BJ (cell line): ENCODE measurements around the gene TNK1. TPM values are rescaled to one million over a fixed set of nuclear protein-coding genes. Genes with fewer than 3 reads are reported as not detected.

Source experiments
- CTCF ChIA-PET: fragments of 350-600 bp; formaldehyde crosslinking; extraction: SDS; loops from one replicate; lab custom pipeline; 2021; ENCODE audit warnings: antibody characterized with exemption, inconsistent platforms; lab: Yijun Ruan, JAX
- POLR2A ChIA-PET: fragments of 300-600 bp; sonication (Branson Sonifier 250); formaldehyde crosslinking; extraction: SDS; loops from one replicate; lab custom pipeline; 2021; ENCODE audit warnings: antibody characterized with exemption; lab: Charles Lee
- DNase-seq: peaks from one replicate; pipeline ENCODE4 v3.0.0-alpha.2; 2011; ENCODE audit warnings: low read depth
- H3K27me3 ChIP-seq: 2 replicates; pipeline ENCODE4 v1.6.0; 2011; ENCODE audit warnings: low read length; ENCODE audit not compliant: control insufficient read depth, insufficient read depth
- H3K36me3 ChIP-seq: 2 replicates; pipeline ENCODE4 v1.5.1; 2011; ENCODE audit warnings: low read length; ENCODE audit not compliant: control insufficient read depth, insufficient read depth
- H3K4me3 ChIP-seq: 2 replicates; pipeline ENCODE4 v1.5.1; 2011; ENCODE audit warnings: low read depth, mild to moderate bottlenecking, control low read depth, low read length
- polyA plus RNA-seq: library from polyadenylated mRNA; depleted of rRNA; stranded (reverse); fragments of >200 nt; gene quantifications from 2 replicates; pipeline ENCODE4 v1.2.3, GENCODE V29; 2011
- TF ChIP-seq, protein P1 (sequence below): IDR thresholded peaks from 2 replicates; pipeline ENCODE4 v1.5.1; 2011; ENCODE audit warnings: low read depth, mild to moderate bottlenecking, control low read depth, inconsistent platforms, low read length, moderate library complexity; ENCODE audit not compliant: insufficient read depth

TNK1 gene
- polyA plus RNA-seq, 1 experiment: 2.2 TPM

DNA sequence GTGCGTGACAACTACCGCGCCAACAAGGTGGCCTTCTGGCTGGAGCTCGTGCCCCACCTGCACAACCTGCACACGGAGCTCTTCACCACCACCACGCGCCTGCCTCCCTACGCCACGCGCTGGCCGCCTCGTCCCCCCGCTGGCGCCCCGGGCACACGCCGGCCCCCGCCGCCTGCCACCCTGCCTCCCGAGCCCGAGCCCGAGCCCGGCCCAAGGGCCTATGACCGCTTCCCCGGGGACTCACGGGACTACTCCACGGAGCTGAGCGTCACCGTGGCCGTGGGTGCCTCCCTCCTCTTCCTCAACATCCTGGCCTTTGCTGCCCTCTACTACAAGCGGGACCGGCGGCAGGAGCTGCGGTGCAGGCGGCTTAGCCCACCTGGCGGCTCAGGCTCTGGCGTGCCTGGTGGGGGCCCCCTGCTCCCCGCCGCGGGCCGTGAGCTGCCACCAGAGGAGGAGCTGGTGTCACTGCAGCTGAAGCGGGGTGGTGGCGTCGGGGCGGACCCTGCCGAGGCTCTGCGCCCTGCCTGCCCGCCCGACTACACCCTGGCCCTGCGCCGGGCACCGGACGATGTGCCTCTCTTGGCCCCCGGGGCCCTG lies 36.3 kb downstream of the TNK1 start:
- Histone ChIP-seq H3K4me3 (no peak overlapping the region), H3K27me3 (no peaks in the 10 kb centered on the region), H3K36me3 (peaks cover 16% of the 10 kb centered on the region)
- CTCF ChIA-PET: no interaction called here
- no peak for DNase-seq
- POLR2A ChIA-PET: no interaction called here
- TF ChIP-seq, protein P1, sequence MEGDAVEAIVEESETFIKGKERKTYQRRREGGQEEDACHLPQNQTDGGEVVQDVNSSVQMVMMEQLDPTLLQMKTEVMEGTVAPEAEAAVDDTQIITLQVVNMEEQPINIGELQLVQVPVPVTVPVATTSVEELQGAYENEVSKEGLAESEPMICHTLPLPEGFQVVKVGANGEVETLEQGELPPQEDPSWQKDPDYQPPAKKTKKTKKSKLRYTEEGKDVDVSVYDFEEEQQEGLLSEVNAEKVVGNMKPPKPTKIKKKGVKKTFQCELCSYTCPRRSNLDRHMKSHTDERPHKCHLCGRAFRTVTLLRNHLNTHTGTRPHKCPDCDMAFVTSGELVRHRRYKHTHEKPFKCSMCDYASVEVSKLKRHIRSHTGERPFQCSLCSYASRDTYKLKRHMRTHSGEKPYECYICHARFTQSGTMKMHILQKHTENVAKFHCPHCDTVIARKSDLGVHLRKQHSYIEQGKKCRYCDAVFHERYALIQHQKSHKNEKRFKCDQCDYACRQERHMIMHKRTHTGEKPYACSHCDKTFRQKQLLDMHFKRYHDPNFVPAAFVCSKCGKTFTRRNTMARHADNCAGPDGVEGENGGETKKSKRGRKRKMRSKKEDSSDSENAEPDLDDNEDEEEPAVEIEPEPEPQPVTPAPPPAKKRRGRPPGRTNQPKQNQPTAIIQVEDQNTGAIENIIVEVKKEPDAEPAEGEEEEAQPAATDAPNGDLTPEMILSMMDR: no peak

DNA sequence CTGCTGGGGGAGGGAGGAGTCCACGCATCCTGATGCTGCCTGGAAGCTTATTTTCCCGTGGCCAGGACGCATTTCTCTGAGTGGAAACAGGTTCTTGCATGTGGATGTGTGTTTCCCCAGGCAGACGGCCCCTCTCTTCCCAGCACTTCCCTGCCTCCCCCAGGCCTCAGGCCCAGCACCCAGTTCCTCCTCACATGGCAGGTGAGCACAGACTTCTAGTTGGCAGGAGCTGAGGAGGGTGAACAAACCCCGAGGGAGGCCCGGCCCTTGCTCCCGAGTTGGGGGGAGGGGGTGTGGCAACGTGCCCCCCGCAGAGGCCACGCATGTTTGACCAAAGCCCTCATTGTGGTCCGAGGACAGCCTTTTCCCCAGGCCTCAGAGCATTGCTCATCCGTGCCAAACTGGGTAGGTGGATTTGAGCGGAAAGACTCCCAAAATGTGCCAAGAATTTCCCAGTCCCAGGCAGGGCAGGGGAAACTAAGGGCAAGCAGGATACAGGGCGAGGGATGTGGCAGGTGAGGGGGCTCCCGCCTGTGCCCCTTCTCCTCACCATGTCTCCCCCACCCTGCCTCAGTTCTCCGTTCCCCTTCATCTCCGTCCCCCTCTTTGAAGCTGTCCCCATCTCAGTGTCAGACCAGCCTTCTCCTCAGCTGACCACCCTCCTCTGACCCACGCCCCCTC lies 37.7 kb downstream of the TNK1 start:
- POLR2A ChIA-PET: no interaction called here
- peaks cover 16% of the 10 kb centered on the region for H3K36me3 ChIP-seq
- DNase-seq: no peak
- H3K4me3 ChIP-seq: no peak overlapping the region
- CTCF ChIA-PET: no interaction called here
- TF ChIP-seq, protein P1: no peak
- H3K27me3 ChIP-seq: no peaks in the 10 kb centered on the region

DNA sequence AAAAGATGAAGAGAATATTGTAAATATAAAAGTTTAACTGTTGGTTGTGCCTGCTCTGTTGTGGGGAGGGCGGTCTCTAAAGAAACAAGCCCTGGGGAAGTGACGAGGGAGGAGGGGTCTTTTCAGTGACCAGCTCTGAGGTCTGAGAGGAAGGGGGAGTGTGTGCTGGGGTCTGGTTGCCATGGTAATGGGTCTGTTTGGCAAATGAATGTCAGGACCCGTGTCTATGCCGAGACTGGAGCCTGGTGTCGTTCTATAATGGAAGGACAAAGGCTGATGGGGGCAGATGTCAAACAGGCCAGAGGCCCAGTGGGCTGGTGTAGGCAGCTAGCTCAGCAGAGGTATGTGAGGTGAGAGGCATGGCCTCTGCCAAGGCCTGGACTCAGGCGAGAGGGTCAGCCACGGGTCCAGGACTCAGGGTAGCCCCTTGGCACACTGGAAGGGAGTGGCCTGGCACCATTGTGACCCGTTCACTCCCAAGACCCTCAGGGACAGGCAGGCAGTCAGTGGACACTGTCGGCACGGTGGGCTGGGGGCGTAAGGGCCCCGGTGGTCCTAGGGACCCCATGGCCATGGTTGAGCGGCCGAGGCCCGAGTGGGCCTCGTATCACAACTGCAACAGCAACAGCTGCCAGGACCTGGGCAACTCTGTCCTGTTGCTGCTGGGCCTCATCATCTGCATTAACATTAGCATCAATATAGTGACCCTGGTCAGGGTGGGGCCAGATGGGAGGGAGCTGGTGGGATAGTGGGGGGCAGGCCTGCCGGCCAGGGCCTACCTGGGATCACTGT lies 39.1 kb downstream of the TNK1 start, which contains the start of gene SPEM1:
Gene SPEM1 (plus strand): TSS at position 506 of the 792 bp plus-strand sequence. CDS start 61 bp downstream, at position 567.
- no peak within 1 kb of the TSS for H3K4me3 ChIP-seq
- no peaks in the 10 kb centered on the region for H3K27me3 ChIP-seq
- POLR2A ChIA-PET: no interaction called here
- DNase-seq: no peak
- H3K36me3 ChIP-seq: peaks cover 14% of the 10 kb centered on the region
- CTCF ChIA-PET: interaction anchor here (0.9 to 1.2 kb wide), 4 partner anchors 10 to 141 kb away, joined by 3 read pairs; no protein-coding TSS in a partner anchor
- TF ChIP-seq, protein P1: no peak

DNA sequence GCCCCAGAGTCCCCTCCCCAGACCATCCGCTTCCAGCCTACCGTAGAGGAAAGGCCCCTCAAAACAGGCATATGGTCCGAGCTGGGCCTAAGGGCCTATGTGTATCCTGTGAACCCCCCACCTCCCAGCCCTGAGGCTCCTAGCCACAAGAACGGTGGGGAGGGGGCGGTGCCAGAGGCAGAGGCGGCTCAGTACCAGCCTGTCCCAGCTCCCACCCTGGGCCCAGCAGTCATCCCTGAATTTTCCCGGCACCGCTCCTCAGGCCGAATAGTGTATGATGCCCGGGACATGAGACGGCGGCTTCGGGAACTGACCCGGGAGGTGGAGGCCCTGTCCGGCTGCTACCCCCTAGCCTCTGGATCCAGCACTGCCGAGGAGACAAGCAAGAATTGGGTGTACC lies 40.3 kb downstream of the TNK1 start:
- Histone ChIP-seq H3K36me3 (peaks cover 7% of the 10 kb centered on the region), H3K27me3 (no peaks in the 10 kb centered on the region), H3K4me3 (no peak overlapping the region)
- no peak for DNase-seq
- ChIA-PET POLR2A (no interaction called here), CTCF (interaction anchor here (0.9 kb wide), 1 partner anchor 9 kb away, joined by 3 read pairs; no protein-coding TSS in a partner anchor)
- TF ChIP-seq, protein P1: no peak

DNA sequence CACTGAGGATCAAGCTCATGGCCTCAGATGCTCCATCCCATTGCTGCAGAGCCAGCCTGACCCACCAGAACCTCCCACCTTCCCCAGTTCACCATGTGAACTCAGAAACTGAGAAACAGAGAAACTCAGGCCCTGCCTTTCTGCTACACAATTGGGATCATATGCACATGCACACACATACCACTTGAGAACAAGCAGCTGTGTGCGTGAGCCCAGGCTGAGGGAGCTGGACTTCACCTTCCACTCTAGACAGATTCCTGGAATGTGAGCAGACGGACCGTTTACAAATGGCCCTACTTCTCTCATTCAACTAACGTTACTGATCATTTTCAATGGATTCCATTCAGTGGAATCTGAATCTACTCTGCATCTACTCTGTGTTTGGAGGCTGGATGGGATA lies 42.8 kb downstream of the TNK1 start:
- Histone ChIP-seq H3K27me3 (no peaks in the 10 kb centered on the region), H3K36me3 (no peaks in the 10 kb centered on the region), H3K4me3 (no peak overlapping the region)
- TF ChIP-seq, protein P1: no peak
- ChIA-PET POLR2A (no interaction called here), CTCF (no interaction called here)
- DNase-seq: no peak
